Uterus (tissue), 2 donors: ENCODE results near the gene CHRNA9.

ENCODE experiments used
- POLR2A ChIP-seq, 2 donors: fragments of 450-650 bp; IDR thresholded peaks; one replicate each; pipeline ENCODE4 v1.6.1; 2016; ENCODE audit warnings: antibody characterized with exemption in 2 of 2, mild to moderate bottlenecking in 1 of 2, moderate library complexity in 1 of 2
- TF ChIP-seq, protein P1 (sequence below), 4 experiments: fragments of 200-600 bp in 2 of 4; fragments of 450-650 bp in 2 of 4; sonication (generic) in 2 of 4; IDR thresholded peaks; one replicate each; pipeline ENCODE4 v1.5.1; 2016 to 2019; ENCODE audit warnings: antibody characterized with exemption in 4 of 4, mild to moderate bottlenecking in 2 of 4, moderate library complexity in 1 of 4

GRCh38 chr4:40307627-40308497 is 27.3 kb upstream of the CHRNA9 start:
- TF ChIP-seq, protein P1, sequence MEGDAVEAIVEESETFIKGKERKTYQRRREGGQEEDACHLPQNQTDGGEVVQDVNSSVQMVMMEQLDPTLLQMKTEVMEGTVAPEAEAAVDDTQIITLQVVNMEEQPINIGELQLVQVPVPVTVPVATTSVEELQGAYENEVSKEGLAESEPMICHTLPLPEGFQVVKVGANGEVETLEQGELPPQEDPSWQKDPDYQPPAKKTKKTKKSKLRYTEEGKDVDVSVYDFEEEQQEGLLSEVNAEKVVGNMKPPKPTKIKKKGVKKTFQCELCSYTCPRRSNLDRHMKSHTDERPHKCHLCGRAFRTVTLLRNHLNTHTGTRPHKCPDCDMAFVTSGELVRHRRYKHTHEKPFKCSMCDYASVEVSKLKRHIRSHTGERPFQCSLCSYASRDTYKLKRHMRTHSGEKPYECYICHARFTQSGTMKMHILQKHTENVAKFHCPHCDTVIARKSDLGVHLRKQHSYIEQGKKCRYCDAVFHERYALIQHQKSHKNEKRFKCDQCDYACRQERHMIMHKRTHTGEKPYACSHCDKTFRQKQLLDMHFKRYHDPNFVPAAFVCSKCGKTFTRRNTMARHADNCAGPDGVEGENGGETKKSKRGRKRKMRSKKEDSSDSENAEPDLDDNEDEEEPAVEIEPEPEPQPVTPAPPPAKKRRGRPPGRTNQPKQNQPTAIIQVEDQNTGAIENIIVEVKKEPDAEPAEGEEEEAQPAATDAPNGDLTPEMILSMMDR (IDR thresholded peaks at IDR 0.05): no peak
- TF ChIP-seq POLR2A (IDR thresholded peaks at IDR 0.05): no peak
